GM23338 (cell line): ENCODE data around the gene IGFBP4.

Source experiments
- CTCF ChIP-seq, 2 experiments: fragments of 200-600 bp in 1 of 2; sonication (generic) in 1 of 2; conservative IDR thresholded peaks; 2 replicates each; pipeline versions ENCODE4 v1.5.1 to v1.6.1; 2016 to 2017; ENCODE audit warnings: antibody characterized with exemption in 2 of 2, low read depth in 2 of 2, mild to moderate bottlenecking in 2 of 2, moderate library complexity in 1 of 2
- ETS1 ChIP-seq: IDR thresholded peaks from 2 replicates; pipeline ENCODE4 v1.6.1; 2016; ENCODE audit warnings: antibody characterized with exemption
- EZH2 ChIP-seq: fragments of 200-600 bp; sonication (generic); IDR thresholded peaks from one replicate; pipeline ENCODE4 v1.8.0; 2017; ENCODE audit warnings: antibody characterized with exemption, mild to moderate bottlenecking, low read depth; ENCODE audit not compliant: unreplicated experiment
- JUNB ChIP-seq: IDR thresholded peaks from one replicate; pipeline ENCODE4 v1.6.1; 2016; ENCODE audit warnings: antibody characterized with exemption; ENCODE audit not compliant: unreplicated experiment
- POLR2AphosphoS5 ChIP-seq: IDR thresholded peaks from 2 replicates; pipeline ENCODE4 v1.6.1; 2016; ENCODE audit warnings: antibody characterized with exemption, low read depth
- ZNF114 ChIP-seq: fragments of 250-450 bp; sonication (Bioruptor Pico); IDR thresholded peaks from 2 replicates; pipeline ENCODE4 v1.5.0; 2020; ENCODE audit warnings: mild to moderate bottlenecking, moderate library complexity
- ZNF331 ChIP-seq: fragments of 250-450 bp; sonication (Bioruptor Pico); IDR thresholded peaks from 2 replicates; pipeline ENCODE4 v1.5.0; 2020; ENCODE audit warnings: low read depth, mild to moderate bottlenecking, moderate library complexity

GRCh38 chr17:40500709-40501108 lies 57.5 kb downstream of the IGFBP4 start:
- TF ChIP-seq CTCF (conservative IDR thresholded peaks at IDR 0.05; ENCODE audit: low read depth in 2 of 2) (no peak), ETS1 (no peak), ZNF114 (CRISPR knock-in tag) (no peak), EZH2 (no peak), POLR2AphosphoS5 (no peak), ZNF331 (CRISPR knock-in tag) (no peak), JUNB (no peak)
